NT2/D1 (cell line): ENCODE data around the gene PIM3.

Experiments used
- DNase-seq: peaks from one replicate; pipeline ENCODE4 v3.0.0-alpha.2; 2011; ENCODE audit warnings: low read depth, low spot score
- H3K27me3 ChIP-seq: 2 replicates; pipeline ENCODE4 v1.6.0; 2011; ENCODE audit warnings: mild to moderate bottlenecking; ENCODE audit not compliant: insufficient read length, insufficient read depth
- H3K36me3 ChIP-seq: 2 replicates; pipeline ENCODE4 v1.6.1; 2011; ENCODE audit warnings: mild to moderate bottlenecking, low read length, mixed read lengths; ENCODE audit not compliant: insufficient read depth, insufficient read length
- H3K4me1 ChIP-seq: 2 replicates; pipeline ENCODE4 v1.5.1; 2011; ENCODE audit not compliant: insufficient read depth, insufficient read length
- H3K4me3 ChIP-seq: 2 replicates; pipeline ENCODE4 v1.5.1; 2011; ENCODE audit warnings: low read depth; ENCODE audit not compliant: insufficient read length
- H3K9ac ChIP-seq: 2 replicates; pipeline ENCODE4 v1.6.0; 2011; ENCODE audit warnings: low read depth; ENCODE audit not compliant: insufficient read length
- H3K9me3 ChIP-seq: 2 replicates; pipeline ENCODE4 v1.5.1; 2011; ENCODE audit warnings: mild to moderate bottlenecking, low read length; ENCODE audit not compliant: insufficient read depth
- SUZ12 ChIP-seq: IDR thresholded peaks from 2 replicates; pipeline ENCODE4 v1.6.1; 2011; ENCODE audit not compliant: insufficient read length, insufficient read depth; ENCODE audit errors: extremely low read depth
- YY1 ChIP-seq: IDR thresholded peaks from 2 replicates; pipeline ENCODE4 v1.6.1; 2011; ENCODE audit not compliant: insufficient read length, insufficient read depth
- ZNF274 ChIP-seq: IDR thresholded peaks from 2 replicates; pipeline ENCODE4 v1.6.1; 2011; ENCODE audit warnings: mild to moderate bottlenecking, low read depth, low read length

The PIM3 gene

DNA sequence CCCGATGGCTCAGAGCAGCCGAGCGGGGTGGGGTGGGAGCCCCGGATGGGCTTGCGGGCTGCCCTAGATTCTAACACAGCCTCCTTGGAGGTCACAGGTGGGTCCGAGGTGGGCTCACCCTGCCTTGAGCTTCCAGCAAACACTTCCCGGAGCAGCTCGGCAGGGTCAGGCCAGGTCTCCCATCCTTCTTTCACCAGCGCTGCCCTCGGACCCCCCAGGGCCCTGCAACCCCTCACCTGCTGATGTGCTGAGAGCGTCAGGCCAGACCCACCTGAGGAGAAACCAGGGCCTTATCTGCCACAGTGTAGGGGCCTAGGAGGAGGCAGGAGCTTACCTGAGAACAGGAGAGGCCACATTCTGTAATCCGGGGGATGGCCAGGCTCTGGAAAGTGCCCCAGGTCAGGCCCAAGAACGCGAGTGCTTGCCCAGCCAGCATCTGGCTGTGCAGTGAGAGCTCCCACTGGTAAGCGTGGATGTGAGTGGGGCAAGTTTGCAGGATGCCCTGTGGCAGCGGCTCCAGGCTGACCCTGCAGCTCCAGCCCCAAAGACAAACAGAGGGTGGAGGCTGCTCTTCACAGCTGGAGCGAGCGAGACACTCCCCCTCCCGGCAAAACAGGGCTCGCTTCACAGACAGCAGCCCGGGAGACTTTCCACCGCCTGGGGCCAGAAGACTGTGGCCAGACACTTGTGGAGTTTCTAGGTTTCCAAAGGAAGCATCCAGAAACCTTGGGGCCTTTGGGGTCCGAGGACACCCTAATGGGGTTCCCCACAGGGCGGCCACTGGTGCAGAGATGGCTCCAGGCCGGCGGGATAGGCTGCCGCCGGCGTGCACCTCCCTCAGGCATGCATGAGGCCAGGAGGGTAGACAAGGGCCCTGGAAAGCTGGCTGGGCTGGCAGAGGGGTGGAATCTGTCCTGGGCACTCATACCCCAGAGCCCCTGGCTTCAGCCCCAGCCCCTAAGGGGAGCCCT lies 51.9 kb downstream of the PIM3 start, which contains the start of gene IL17REL:
IL17REL (minus strand) TSS at position 555 of the 971 bp plus-strand sequence; CDS start at position 436, 119 bp downstream.
- no peak within 1 kb of the TSS for H3K4me3 ChIP-seq
- TF ChIP-seq YY1 = no peak
- no peak for TF ChIP-seq SUZ12
- no peak for TF ChIP-seq ZNF274
- no peak for DNase-seq
- peaks cover 52% of the 10 kb centered on the region for H3K27me3 ChIP-seq
- no peaks in the 10 kb centered on the region for H3K36me3 ChIP-seq
- H3K9ac ChIP-seq = peak within 1 kb of the TSS; percentile 50
- H3K9me3 ChIP-seq = no peaks in the 10 kb centered on the region
- H3K4me1 ChIP-seq = peaks cover 18% of the 10 kb centered on the region
